OCI-LY7 (cell line): Measurements from ENCODE around the gene GPAT3. TPM values are rescaled to one million over a fixed set of nuclear protein-coding genes. Genes with fewer than 3 reads are reported as not detected.

Experiments
- Bru-seq: library from RNA; stranded (reverse); fragments of 400-500 nt; gene quantifications from one replicate; lab custom pipeline; 2021; lab: Mats Ljungman, UMichigan
- BruChase-seq, 2 experiments: library from RNA; stranded (reverse); fragments of 400-500 nt; gene quantifications; one replicate each; lab custom pipeline; 2021; lab: Mats Ljungman, UMichigan
- BruUV-seq: library from RNA; stranded (reverse); fragments of 400-500 nt; replicated peaks from 2 replicates; lab custom pipeline; 2021; lab: Mats Ljungman, UMichigan
- CTCF ChIA-PET: fragments of 300-600 bp; sonication (Branson Sonifier 250); formaldehyde crosslinking; loops from one replicate; lab custom pipeline; 2022; ENCODE audit warnings: antibody characterized with exemption; ENCODE audit not compliant: unreplicated experiment; lab: Charles Lee
- POLR2A ChIA-PET: fragments of 300-600 bp; sonication (Branson Sonifier 250); formaldehyde crosslinking; loops from one replicate; lab custom pipeline; 2022; ENCODE audit warnings: antibody characterized with exemption; lab: Charles Lee
- DNase-seq: peaks from one replicate; pipeline ENCODE4 v3.0.0-alpha.2; 2015; ENCODE audit warnings: low spot score
- H2AFZ ChIP-seq: fragments of 200-600 bp; sonication (generic), shearing (Covaris generic); 2 replicates; pipeline ENCODE4 v1.6.1; 2014; ENCODE audit warnings: mild to moderate bottlenecking, antibody characterized with exemption, low read length, moderate library complexity
- H3K27ac ChIP-seq: fragments of 200-600 bp; sonication (generic); 2 replicates; pipeline ENCODE4 v1.5.1; 2014; ENCODE audit warnings: mixed run types, low read depth, mild to moderate bottlenecking, moderate library complexity, low read length, inconsistent platforms; ENCODE audit not compliant: poor library complexity, severe bottlenecking
- H3K36me3 ChIP-seq: fragments of 200-600 bp; sonication (generic); 2 replicates; pipeline ENCODE4 v1.6.1; 2014; ENCODE audit warnings: mild to moderate bottlenecking, antibody characterized with exemption, low read length, moderate library complexity, mixed read lengths; ENCODE audit not compliant: insufficient read depth
- H3K4me1 ChIP-seq: fragments of 200-600 bp; sonication (generic); 2 replicates; pipeline ENCODE4 v1.5.1; 2014; ENCODE audit warnings: mild to moderate bottlenecking, low read length; ENCODE audit not compliant: insufficient read depth, poor library complexity, severe bottlenecking
- H3K4me2 ChIP-seq: fragments of 200-600 bp; sonication (generic); 2 replicates; pipeline ENCODE4 v1.6.1; 2014; ENCODE audit warnings: mild to moderate bottlenecking, low read length
- H3K4me3 ChIP-seq: fragments of 200-600 bp; sonication (generic); 2 replicates; pipeline ENCODE4 v1.5.1; 2014; ENCODE audit warnings: mild to moderate bottlenecking, low read depth, low read length; ENCODE audit not compliant: poor library complexity, severe bottlenecking
- H3K79me2 ChIP-seq: fragments of 200-600 bp; sonication (generic); 2 replicates; pipeline ENCODE4 v1.6.1; 2016; ENCODE audit warnings: low read depth, mild to moderate bottlenecking, low read length, moderate library complexity, mixed read lengths; ENCODE audit not compliant: insufficient read depth
- H3K9me2 ChIP-seq: fragments of 200-600 bp; sonication (generic); 2 replicates; pipeline ENCODE4 v1.6.1; 2016; ENCODE audit warnings: mild to moderate bottlenecking, low read length, mixed read lengths; ENCODE audit not compliant: insufficient read depth
- H3K9me3 ChIP-seq: fragments of 200-600 bp; sonication (generic); 2 replicates; pipeline ENCODE4 v1.6.1; 2014; ENCODE audit warnings: mild to moderate bottlenecking, mixed run types, low read length, mixed read lengths
- H4K20me1 ChIP-seq: fragments of 200-600 bp; sonication (generic); 2 replicates; pipeline ENCODE4 v1.6.1; 2014; ENCODE audit warnings: mild to moderate bottlenecking, antibody characterized with exemption, low read length, moderate library complexity, mixed read lengths; ENCODE audit not compliant: insufficient read depth
- EZH2phosphoT487 ChIP-seq: fragments of 200-600 bp; sonication (generic); IDR thresholded peaks from 2 replicates; pipeline ENCODE4 v1.6.1; 2018; ENCODE audit warnings: low read depth, borderline replicate concordance, mild to moderate bottlenecking, mixed run types, antibody characterized with exemption, low read length, moderate library complexity, mixed read lengths
- intact Hi-C: fragments of 100-400 bp; cut with micrococcal nuclease; formaldehyde crosslinking; loops from one replicate; pipeline ENCODE4 v1.10.0; 2022; ENCODE audit not compliant: unreplicated experiment
- long read RNA-seq: library from polyadenylated mRNA; stranded (forward); transcript quantifications from one replicate; pipeline ENCODE4 v2.0.0, GENCODE V29; 2022
- total RNA-seq, 2 experiments: library from RNA; depleted of rRNA in 1 of 2; stranded (reverse); fragments of >200 nt in 1 of 2; shearing (Covaris generic) in 1 of 2; gene quantifications; 2 replicates each; pipeline ENCODE4 v1.2.3, GENCODE V29; 2014 to 2022
- TF ChIP-seq, protein P1 (sequence below): fragments of 200-600 bp; sonication (generic); conservative IDR thresholded peaks from 2 replicates; pipeline ENCODE4 v1.5.1; 2014; ENCODE audit warnings: mild to moderate bottlenecking, antibody characterized with exemption, low read length, moderate library complexity, mixed read lengths

Gene GPAT3
- total RNA-seq (2014; rRNA removed; shearing (Covaris generic)) (0.41 TPM in 1 of 2 replicates, not detected in the other), total RNA-seq (2022) (not detected in 2 replicates), Bru-seq, nascent RNA (percentile 15 among the genes with signal in this experiment), BruChase-seq, experiment 1, labeled RNA remaining after a 6-hour chase (percentile 17 among the genes with signal in this experiment), BruChase-seq, experiment 2, labeled RNA remaining after a 2-hour chase (percentile 20 among the genes with signal in this experiment)
- long read RNA-seq, result 0 reads

DNA sequence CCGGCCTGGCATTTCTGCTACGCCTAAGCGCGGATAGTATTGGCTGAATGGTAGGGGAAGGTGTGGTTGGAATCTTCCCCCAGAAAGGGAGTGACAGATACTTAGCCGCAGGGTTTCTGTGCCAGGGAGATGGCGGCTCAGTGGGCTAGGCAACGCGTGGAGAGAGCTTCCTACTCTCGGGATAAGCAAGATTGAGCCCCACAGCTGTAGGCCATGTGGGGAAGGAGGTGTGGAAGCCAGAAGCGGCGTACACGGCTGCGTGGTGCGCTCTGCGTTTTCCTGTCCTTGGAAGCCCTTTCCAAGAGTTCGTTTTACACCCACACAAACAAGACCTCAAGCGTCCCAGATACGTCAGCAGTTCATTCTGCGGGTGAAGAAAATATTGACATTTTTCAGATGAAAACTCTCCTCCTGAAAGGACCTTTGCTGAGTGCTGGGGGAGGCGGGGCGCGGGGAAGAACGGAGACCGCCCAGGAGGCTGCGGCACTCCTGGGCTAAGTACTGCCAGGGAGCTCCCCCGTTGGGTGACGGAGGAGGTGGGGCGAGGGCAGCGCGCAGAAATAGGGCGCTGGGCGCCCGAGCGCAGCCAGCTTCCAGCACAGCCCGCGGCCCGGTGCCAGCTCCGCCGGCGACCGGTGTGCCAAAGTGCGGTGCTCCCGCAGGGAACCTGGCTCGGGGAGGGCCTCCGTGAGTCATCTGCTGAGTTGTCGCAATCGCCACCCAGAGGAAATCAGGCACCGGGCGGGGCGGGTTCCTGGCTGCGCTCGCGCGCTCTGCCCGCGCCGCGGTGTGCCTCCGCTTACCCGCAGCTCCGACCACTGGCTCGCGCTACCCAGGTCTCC, at the start of gene GPAT3:
GPAT3 (plus strand) TSS at position 589 of the 842 bp plus-strand sequence. CDS start 515 bp downstream, outside the sequence.
- no peaks in the 10 kb centered on the region for H3K9me3 ChIP-seq
- no peak within 1 kb of the TSS for H2AFZ ChIP-seq
- H3K36me3 ChIP-seq, result no peaks in the 10 kb centered on the region
- no peaks in the 10 kb centered on the region for H4K20me1 ChIP-seq
- no peaks in the 10 kb centered on the region for H3K79me2 ChIP-seq
- H3K4me3 ChIP-seq, result no peak within 1 kb of the TSS
- no peak within 1 kb of the TSS for H3K27ac ChIP-seq
- H3K9me2 ChIP-seq, result no peaks in the 10 kb centered on the region
- no peaks in the 10 kb centered on the region for H3K4me1 ChIP-seq
- ChIA-PET POLR2A (no interaction called here), CTCF (no interaction called here)
- BruUV-seq, result no TSS peak
- no peak for TF ChIP-seq EZH2phosphoT487
- TF ChIP-seq, protein P1, sequence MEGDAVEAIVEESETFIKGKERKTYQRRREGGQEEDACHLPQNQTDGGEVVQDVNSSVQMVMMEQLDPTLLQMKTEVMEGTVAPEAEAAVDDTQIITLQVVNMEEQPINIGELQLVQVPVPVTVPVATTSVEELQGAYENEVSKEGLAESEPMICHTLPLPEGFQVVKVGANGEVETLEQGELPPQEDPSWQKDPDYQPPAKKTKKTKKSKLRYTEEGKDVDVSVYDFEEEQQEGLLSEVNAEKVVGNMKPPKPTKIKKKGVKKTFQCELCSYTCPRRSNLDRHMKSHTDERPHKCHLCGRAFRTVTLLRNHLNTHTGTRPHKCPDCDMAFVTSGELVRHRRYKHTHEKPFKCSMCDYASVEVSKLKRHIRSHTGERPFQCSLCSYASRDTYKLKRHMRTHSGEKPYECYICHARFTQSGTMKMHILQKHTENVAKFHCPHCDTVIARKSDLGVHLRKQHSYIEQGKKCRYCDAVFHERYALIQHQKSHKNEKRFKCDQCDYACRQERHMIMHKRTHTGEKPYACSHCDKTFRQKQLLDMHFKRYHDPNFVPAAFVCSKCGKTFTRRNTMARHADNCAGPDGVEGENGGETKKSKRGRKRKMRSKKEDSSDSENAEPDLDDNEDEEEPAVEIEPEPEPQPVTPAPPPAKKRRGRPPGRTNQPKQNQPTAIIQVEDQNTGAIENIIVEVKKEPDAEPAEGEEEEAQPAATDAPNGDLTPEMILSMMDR, result no peak
- intact Hi-C loops, result no loop called here
- no peak for DNase-seq
- H3K4me2 ChIP-seq, result no peak within 1 kb of the TSS

GRCh38 chr4:83486457-83487129, 49.3 kb upstream of the GPAT3 start:
- H4K20me1 ChIP-seq, result 0 out of 2 replicates have a peak, but pooled peaks cover 4% of the 10 kb centered on the region
- H3K79me2 ChIP-seq, result peaks cover 10% of the 10 kb centered on the region; the same call in 1 of the 2 replicates
- H2AFZ ChIP-seq, result peak overlapping the region; percentile 92
- no peak for TF ChIP-seq EZH2phosphoT487
- TF ChIP-seq, protein P1, result no peak
- H3K4me2 ChIP-seq, result no peak overlapping the region
- ChIA-PET POLR2A (interaction anchor here (1.3 to 1.9 kb wide), 5 partner anchors 11 to 35 kb away, joined by 3 to 6 read pairs (median 4); no protein-coding TSS in a partner anchor), CTCF (no interaction called here)
- no peaks in the 10 kb centered on the region for H3K9me2 ChIP-seq
- peaks cover 11% of the 10 kb centered on the region; the same call in 1 of the 2 replicates for H3K36me3 ChIP-seq
- intact Hi-C loops, result no loop called here
- peaks cover 19% of the 10 kb centered on the region for H3K4me1 ChIP-seq
- no peaks in the 10 kb centered on the region for H3K9me3 ChIP-seq
- H3K4me3 ChIP-seq, result no peak overlapping the region
- no peak overlapping the region for H3K27ac ChIP-seq
- DNase-seq, result no peak
- no TSS peak for BruUV-seq
